RWPE2 (cell line): ENCODE measurements around the gene TMTC1.

Experiments
- ATAC-seq: fragments of 200-7000 bp; cut with Tn5 transposase; 3 replicates; pipeline ENCODE4 v1.9.1; 2021; ENCODE audit warnings: low read depth
- DNase-seq: peaks from one replicate; pipeline ENCODE4 v3.0.0-alpha.2; 2020; ENCODE audit warnings: low spot score
- H3K27ac ChIP-seq: fragments of 450-650 bp; 2 replicates; pipeline ENCODE4 v1.5.1; 2017; ENCODE audit warnings: mild to moderate bottlenecking; ENCODE audit not compliant: poor library complexity, severe bottlenecking
- H3K27me3 ChIP-seq: fragments of 250-450 bp; sonication (Bioruptor Pico); 2 replicates; pipeline ENCODE4 v1.5.1; 2021; ENCODE audit warnings: mild to moderate bottlenecking, moderate library complexity; ENCODE audit not compliant: insufficient read depth, poor library complexity, severe bottlenecking
- H3K36me3 ChIP-seq: fragments of 250-450 bp; sonication (Bioruptor Pico); 2 replicates; pipeline ENCODE4 v1.5.1; 2020; ENCODE audit warnings: low read depth, mild to moderate bottlenecking, moderate library complexity
- H3K4me1 ChIP-seq: fragments of 250-450 bp; sonication (Bioruptor Pico); 2 replicates; pipeline ENCODE4 v1.5.1; 2021; ENCODE audit warnings: mild to moderate bottlenecking, moderate library complexity; ENCODE audit not compliant: insufficient read depth, poor library complexity, severe bottlenecking
- H3K4me3 ChIP-seq: fragments of 250-450 bp; sonication (Bioruptor Pico); 2 replicates; pipeline ENCODE4 v1.5.1; 2021; ENCODE audit warnings: mild to moderate bottlenecking, moderate library complexity; ENCODE audit not compliant: severe bottlenecking
- H3K9me3 ChIP-seq: fragments of 250-450 bp; sonication (Bioruptor Pico); 2 replicates; pipeline ENCODE4 v1.5.1; 2021; ENCODE audit warnings: mild to moderate bottlenecking, moderate library complexity; ENCODE audit not compliant: severe bottlenecking
- CTCF ChIP-seq: fragments of 450-650 bp; IDR thresholded peaks from one replicate; pipeline ENCODE4 v1.5.1; 2017; ENCODE audit warnings: mild to moderate bottlenecking, moderate library complexity; ENCODE audit not compliant: poor library complexity, severe bottlenecking

TMTC1 gene

GRCh38 chr12:29783773-29784666 lies at the start of gene TMTC1:
Gene TMTC1 (minus strand): TSS chr12:29783942. CDS start chr12:29783751, 191 bp downstream.
- TF ChIP-seq CTCF, result no peak
- ATAC-seq, result peak; percentile 63
- H3K27ac ChIP-seq, result peak within 1 kb of the TSS; percentile 54

GRCh38 chr12:29831173-29831572 lies 47.4 kb upstream of the TMTC1 start:
- no peak overlapping the region for H3K27ac ChIP-seq
- H3K27me3 ChIP-seq, result no peaks in the 10 kb centered on the region
- ATAC-seq (no peak), DNase-seq (no peak)
- H3K4me3 ChIP-seq, result no peak overlapping the region
- H3K36me3 ChIP-seq, result no peaks in the 10 kb centered on the region
- H3K4me1 ChIP-seq, result no peaks in the 10 kb centered on the region
- no peaks in the 10 kb centered on the region for H3K9me3 ChIP-seq
- TF ChIP-seq CTCF, result no peak

More at GRCh38 chr12:29783773-29784666, at the start of gene TMTC1:
- peak within 1 kb of the TSS; percentile 56 for H3K4me3 ChIP-seq
- H3K36me3 ChIP-seq, result no peaks in the 10 kb centered on the region
- H3K4me1 ChIP-seq, result peaks cover 5% of the 10 kb centered on the region
- H3K27me3 ChIP-seq, result no peaks in the 10 kb centered on the region
- no peaks in the 10 kb centered on the region for H3K9me3 ChIP-seq
- DNase-seq, result peak; percentile 34

- no peak for TF ChIP-seq CTCF
- no peak overlapping the region for H3K27ac ChIP-seq
- H3K36me3 ChIP-seq, result no peaks in the 10 kb centered on the region
- DNase-seq (no peak), ATAC-seq (no peak)
- H3K27me3 ChIP-seq, result no peaks in the 10 kb centered on the region
- no peak overlapping the region for H3K4me3 ChIP-seq
- H3K4me1 ChIP-seq, result no peaks in the 10 kb centered on the region
- H3K9me3 ChIP-seq, result no peaks in the 10 kb centered on the region
Measured at GRCh38 chr12:29830391-29830790, 46.6 kb upstream of the TMTC1 start.

- Histone ChIP-seq H3K4me1 (no peaks in the 10 kb centered on the region), H3K9me3 (no peaks in the 10 kb centered on the region), H3K27me3 (no peaks in the 10 kb centered on the region), H3K4me3 (no peak overlapping the region), H3K27ac (no peak overlapping the region), H3K36me3 (no peaks in the 10 kb centered on the region)
- no peak for TF ChIP-seq CTCF
- DNase-seq (no peak), ATAC-seq (no peak)
Measured at GRCh38 chr12:29818916-29819623, 35.3 kb upstream of the TMTC1 start.
